GM21717 (cell line): ENCODE measurements around the gene TULP4.
"Not testable (repeated sequence)": the region's sequence is repeated elsewhere in the genome, so short reads cannot be mapped to it uniquely, and the experiment has no call there.

Experiments used
- ATAC-seq: cut with Tn5 transposase; IDR thresholded peaks from one replicate; pipeline ENCODE4 v1.9.1; 2021; ENCODE audit warnings: mild to moderate bottlenecking, moderate library complexity; ENCODE audit not compliant: unreplicated experiment

Gene TULP4

GRCh38 chr6:158519300-158519699 is 207.0 kb downstream of the TULP4 start:
- no peak for ATAC-seq

- ATAC-seq = no peak
These were observed 207.5 kb downstream of the TULP4 start for GRCh38 chr6:158519761-158520160.

DNA sequence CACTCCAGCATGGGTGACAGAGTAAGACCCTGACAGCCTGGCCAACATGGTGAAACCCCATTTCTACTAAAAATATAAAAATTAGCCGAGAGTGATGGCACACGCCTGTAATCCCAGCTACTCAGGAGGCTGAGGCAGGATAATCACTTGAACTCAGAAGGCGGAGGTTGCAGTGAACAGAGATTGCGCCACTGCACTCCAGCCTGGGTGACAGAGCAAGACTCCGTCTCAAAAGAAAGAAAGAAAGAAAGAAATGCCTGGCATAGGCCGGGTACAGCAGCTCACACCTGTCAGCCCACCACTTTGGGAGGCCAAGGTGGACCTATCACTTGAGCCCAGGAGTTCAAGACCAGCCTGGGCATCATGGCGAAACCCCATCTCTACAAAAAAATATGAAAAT is 208.7 kb downstream of the TULP4 start:
- not testable (repeated sequence) for ATAC-seq

- no peak for ATAC-seq
These were observed 209.5 kb downstream of the TULP4 start for GRCh38 chr6:158521759-158522158.

DNA sequence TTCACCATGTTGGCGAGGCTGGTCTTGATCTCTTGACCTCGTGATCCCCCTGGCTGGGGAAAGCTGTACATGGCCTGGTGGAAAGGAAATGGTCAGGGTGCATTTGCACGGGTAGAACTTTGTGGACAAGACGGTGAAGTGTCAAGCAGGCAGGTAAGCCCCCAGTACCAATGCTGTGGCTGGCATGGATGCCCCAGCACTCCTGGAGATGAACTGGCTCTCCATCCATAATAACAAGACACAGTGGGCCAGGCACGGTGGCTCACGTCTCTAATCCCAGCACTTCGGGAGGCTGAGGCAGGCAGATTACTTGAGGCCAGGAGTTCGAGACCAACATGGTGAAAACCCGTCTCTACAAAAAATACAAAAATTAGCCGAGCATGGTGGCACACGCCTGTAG is 210.4 kb downstream of the TULP4 start:
- ATAC-seq = no peak

GRCh38 chr6:158524311-158524710 is 212.0 kb downstream of the TULP4 start:
- no peak for ATAC-seq

DNA sequence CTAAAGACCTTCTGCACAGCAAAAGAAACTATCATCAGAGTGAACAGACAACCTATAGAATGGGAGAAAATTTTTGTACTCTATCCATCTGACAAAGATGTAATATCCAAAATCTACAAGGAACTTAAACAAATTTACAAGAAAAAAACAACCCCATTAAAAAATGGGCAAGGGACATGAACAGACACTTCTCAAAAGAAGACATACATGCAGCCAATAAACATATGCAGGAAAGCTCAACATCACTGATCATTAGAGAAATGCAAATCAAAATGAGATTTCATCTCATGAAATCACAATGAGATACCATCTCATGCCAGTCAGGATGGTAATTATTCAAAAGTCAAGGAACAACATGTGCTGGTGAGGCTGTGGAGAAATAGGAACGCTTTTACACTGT is 215.6 kb downstream of the TULP4 start:
- ATAC-seq = not testable (repeated sequence)

DNA sequence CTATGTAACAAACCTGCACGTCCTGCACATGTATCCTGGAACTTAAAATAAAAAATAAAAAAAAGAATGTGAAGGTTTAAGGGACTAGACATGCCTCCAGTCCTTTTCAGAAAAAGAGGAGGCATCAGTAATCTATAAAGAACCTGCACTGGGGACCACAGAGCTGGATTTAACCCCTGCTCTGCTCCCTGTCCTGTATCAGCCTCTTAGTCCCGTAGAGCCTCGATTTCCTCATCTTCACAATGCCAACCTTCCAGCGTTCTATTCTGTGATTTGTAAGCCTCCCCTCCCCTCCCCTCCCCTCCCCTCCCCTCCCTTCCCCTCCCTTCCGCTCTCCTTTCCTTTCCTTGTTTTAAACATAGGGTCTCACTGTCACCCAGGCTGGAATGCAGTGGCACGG is 216.6 kb downstream of the TULP4 start:
- ATAC-seq = no peak

DNA sequence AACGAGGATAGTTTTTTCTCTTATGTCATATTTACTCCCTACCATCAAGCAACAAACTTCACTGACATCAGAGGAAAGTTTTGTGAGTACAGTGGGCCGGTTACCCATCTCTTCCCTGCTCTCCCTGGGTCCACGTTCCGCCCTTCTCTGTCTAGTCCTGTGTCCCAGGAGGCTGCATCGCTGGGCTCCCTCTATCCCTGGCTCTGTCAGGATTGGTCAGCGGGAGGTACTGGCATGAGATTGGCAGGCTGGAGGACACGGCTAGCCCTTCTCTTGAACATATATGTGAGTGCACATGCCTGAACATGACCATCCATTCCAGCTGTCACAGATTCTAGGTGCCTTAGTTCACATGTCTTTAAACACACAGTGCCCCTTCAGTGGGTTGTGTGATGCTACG is 217.4 kb downstream of the TULP4 start:
- no peak for ATAC-seq

GRCh38 chr6:158531566-158531965 is 219.3 kb downstream of the TULP4 start:
- no peak for ATAC-seq

DNA sequence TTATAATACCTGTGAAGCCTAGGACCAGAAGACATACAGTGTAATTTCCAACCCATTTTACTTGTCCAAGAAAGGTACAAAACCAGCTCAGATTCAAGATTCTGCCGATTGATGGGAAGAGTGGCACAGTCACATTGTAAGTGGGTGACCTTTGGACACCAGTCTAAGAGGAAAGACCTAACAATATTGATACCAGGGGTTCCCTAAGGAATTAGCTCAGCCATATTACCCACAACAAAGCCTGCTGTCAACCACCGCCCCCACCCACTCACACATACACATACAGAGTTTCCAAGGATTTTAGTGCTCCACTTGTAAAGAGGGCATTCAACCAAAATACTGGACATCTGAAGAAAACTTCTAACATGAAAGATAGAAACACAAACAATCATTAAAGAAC is 219.7 kb downstream of the TULP4 start:
- ATAC-seq = no peak

DNA sequence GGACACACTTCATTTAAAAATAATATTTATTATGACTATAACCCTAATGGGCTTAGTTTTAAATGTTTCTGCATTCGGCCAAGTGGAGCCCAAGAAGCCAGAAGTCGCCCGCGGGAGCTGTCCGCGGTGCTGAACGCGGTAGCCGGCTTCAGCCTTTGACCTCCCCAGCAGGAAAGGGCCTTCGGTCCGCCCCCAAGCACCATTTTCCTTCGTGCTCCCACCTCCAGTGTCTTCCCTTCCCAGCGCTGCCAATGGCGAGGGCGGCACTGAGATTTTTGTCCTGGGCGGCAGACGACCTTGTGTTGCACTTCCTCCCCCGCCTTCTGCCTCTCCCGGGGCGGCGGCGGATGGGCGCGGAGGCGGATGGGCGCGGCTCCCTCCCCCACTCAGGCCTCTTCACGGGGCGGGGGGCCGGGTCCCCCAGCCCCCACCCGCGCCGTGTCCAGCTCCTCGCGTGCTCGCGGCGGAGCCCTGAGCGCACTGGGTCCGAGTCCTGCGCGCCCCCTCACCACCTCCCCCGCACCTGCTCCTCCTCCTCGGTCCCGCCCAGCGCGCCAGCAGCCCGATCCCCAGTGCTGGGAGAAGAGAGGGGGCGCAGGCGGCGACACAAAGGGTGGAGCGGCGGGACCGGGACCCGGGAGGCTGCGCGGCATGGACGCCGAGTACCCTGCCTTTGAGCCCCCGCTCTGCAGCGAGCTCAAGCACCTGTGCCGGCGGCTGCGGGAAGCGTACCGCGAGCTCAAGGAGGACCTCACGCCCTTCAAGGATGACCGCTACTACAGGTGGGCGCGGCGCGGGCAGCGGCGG is 224.0 kb downstream of the TULP4 start:
- no peak for ATAC-seq

GRCh38 chr6:158536891-158537798 is 224.9 kb downstream of the TULP4 start:
- no peak for ATAC-seq

DNA sequence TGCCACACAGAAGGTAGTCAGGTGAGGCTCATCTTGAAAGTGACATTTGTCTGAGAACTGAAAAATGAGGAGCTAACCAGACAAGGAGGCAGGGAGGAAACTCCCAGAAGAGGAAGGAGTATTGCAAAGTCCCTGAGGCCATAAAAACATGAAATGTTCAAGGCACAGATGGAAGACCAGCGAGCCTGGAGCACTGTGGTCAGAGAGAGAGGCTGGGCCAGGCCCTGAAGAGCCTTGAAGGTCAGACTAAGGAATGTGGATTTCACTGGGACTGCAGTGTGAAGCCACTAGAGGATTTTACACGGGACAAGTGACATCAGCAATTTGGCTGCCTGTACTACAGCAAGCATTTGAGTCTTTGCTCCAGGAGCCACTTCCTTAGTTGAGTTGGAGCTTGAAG is 226.5 kb downstream of the TULP4 start:
- ATAC-seq = no peak

DNA sequence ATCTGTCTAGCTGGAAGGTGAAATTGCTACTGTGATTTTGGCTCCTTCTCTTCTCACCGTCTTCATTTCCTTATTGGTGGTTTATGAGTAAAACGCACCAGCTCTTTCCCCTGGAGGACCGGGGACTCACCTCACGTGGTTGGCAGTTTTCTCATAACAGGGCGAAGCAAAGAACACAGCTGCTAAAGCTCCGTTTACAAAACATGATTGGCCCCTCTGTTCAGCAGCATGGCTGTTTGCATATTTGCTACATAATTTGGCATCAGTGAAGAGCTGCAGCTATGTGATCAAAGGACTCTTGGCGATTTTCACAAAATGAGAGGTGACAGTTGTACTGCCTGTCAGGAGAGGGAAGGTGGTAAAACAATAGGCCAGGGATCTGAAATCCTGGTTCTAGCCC is 227.1 kb downstream of the TULP4 start:
- no peak for ATAC-seq

GRCh38 chr6:158539881-158540280 is 227.6 kb downstream of the TULP4 start:
- no peak for ATAC-seq

GRCh38 chr6:158543606-158544185 is 231.4 kb downstream of the TULP4 start:
- ATAC-seq = no peak

GRCh38 chr6:158544428-158544827 is 232.2 kb downstream of the TULP4 start:
- no peak for ATAC-seq

GRCh38 chr6:158545043-158545966 is 233.0 kb downstream of the TULP4 start:
- ATAC-seq = no peak

DNA sequence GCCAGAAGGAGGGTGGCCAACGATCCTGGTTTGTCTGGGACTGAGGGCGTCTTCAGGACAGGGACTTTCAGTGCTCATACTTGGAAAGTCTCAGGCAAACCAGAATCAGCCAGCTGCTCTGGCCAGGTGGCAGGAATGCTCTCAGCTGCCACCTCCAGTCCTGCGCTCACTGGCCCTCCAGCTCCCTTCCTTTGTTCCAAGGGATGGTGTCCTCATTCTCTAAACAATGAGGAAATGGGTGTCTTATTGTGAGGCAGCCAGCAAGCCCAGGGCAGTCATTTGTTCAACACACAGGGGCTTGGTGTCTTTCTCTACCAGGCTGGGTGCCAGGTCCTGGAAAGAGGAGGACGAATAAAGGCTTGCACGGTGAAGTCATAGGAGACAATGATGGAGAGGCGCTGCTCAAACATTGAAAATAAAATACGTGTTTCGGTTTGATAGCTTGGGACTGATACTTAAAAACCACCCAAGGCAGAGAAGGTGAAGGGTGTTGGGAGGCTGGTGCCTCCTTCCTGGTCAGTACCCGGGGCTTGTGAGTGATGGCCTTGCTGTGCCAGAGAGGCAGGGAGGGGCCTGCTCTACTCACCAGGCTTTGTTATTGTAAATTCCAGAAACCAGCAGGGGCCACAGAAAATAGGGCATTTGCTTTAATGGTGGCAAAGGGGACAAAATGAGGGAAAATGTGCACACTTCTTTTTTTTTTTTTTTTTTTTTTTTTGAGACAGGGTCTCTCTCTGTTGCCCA is 236.3 kb downstream of the TULP4 start:
- no peak for ATAC-seq
